GM12891 (cell line): ENCODE measurements around the gene TRMT5.

ENCODE experiments used
- PAX5 ChIP-seq: IDR thresholded peaks from 2 replicates; pipeline ENCODE4 v1.6.1; 2011; ENCODE audit warnings: low read length, moderate library complexity, mild to moderate bottlenecking; ENCODE audit not compliant: insufficient read depth, severe bottlenecking
- POLR2A ChIP-seq: IDR thresholded peaks from 2 replicates; pipeline ENCODE4 v1.6.1; 2011; ENCODE audit warnings: low read depth, low read length, control low read depth
- POLR2AphosphoS5 ChIP-seq: IDR thresholded peaks from 2 replicates; pipeline ENCODE4 v1.6.1; 2011; ENCODE audit warnings: low read depth, low read length, control low read depth
- POU2F2 ChIP-seq: IDR thresholded peaks from 2 replicates; pipeline ENCODE4 v1.6.1; 2011; ENCODE audit warnings: low read depth, mild to moderate bottlenecking, control low read depth, low read length, moderate library complexity
- SPI1 ChIP-seq: IDR thresholded peaks from 2 replicates; pipeline ENCODE4 v1.6.1; 2011; ENCODE audit warnings: low read depth, low read length, control low read depth
- TAF1 ChIP-seq: IDR thresholded peaks from 2 replicates; pipeline ENCODE4 v1.6.1; 2011; ENCODE audit warnings: low read depth, low read length, control low read depth

DNA sequence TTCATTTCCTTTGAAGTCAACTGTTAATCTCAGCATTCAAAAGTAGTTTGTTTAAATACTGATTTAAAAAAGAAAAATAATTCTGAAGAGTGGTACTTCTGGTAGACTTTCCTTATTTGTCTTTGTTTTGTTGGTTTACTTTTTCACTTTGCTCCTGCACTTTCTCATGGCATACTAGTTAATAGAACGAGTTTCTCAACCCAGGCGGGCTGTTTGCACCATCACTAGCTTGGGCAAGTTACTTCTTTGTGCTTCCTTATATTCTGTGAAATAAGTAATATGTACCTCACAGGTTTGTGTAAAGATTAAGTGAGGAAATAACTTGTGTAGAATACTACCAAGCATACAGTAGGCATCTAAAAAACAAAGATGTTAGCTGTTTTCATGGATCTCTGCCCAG, 45.6 kb upstream of the TRMT5 start:
- no peak for TF ChIP-seq POLR2AphosphoS5
- TF ChIP-seq POLR2A: no peak
- TF ChIP-seq TAF1: no peak
- TF ChIP-seq PAX5: no peak
- no peak for TF ChIP-seq POU2F2
- no peak for TF ChIP-seq SPI1
